Epithelial cell of esophagus (primary cell): ENCODE data around the gene KCNT1.

ENCODE experiments used
- DNase-seq: peaks from one replicate; pipeline ENCODE4 v3.0.0; 2010; ENCODE audit warnings: low read depth
- H3K4me3 ChIP-seq: 2 replicates; pipeline ENCODE4 v1.5.1; 2011; ENCODE audit warnings: mild to moderate bottlenecking, low read length, control low read depth
- CTCF ChIP-seq: IDR thresholded peaks from 2 replicates; pipeline ENCODE4 v1.5.1; 2011; ENCODE audit warnings: low read depth, mild to moderate bottlenecking, low read length, control low read depth, inconsistent platforms; ENCODE audit not compliant: insufficient read depth; ENCODE audit errors: missing control alignments

Gene KCNT1

GRCh38 chr9:135693771-135694170 is 8.2 kb upstream of the KCNT1 start:
- TF ChIP-seq CTCF, result no peak
- H3K4me3 ChIP-seq, result no peak overlapping the region
- no peak for DNase-seq

- DNase-seq, result no peak
- TF ChIP-seq CTCF, result no peak
- H3K4me3 ChIP-seq, result no peak overlapping the region
These were observed 7.6 kb upstream of the KCNT1 start for GRCh38 chr9:135694414-135694813.

GRCh38 chr9:135695036-135695435 is 6.9 kb upstream of the KCNT1 start:
- no peak overlapping the region for H3K4me3 ChIP-seq
- no peak for DNase-seq
- no peak for TF ChIP-seq CTCF

GRCh38 chr9:135695642-135696041 is 6.3 kb upstream of the KCNT1 start:
- no peak for TF ChIP-seq CTCF

GRCh38 chr9:135696446-135696845 is 5.5 kb upstream of the KCNT1 start:
- no peak for TF ChIP-seq CTCF
- DNase-seq, result no peak
- H3K4me3 ChIP-seq, result no peak overlapping the region

More at GRCh38 chr9:135695642-135696041, 6.3 kb upstream of the KCNT1 start:
- H3K4me3 ChIP-seq, result no peak overlapping the region
- DNase-seq, result no peak

- DNase-seq, result no peak
- TF ChIP-seq CTCF, result no peak
- H3K4me3 ChIP-seq, result no peak overlapping the region
These were observed 4.8 kb upstream of the KCNT1 start for GRCh38 chr9:135697226-135697625.

- no peak for DNase-seq
- no peak for TF ChIP-seq CTCF
- no peak overlapping the region for H3K4me3 ChIP-seq
These were observed 3.7 kb upstream of the KCNT1 start for GRCh38 chr9:135698236-135698635.
